NCI-H2107 treated with DMSO at 0.1 percent for 48 hours (cell line): ENCODE data around the gene IKZF3.
A peak's percentile ranks its signal among the peaks of the same experiment; 100 is the strongest.
"Not testable (repeated sequence)": the region's sequence is repeated elsewhere in the genome, so short reads cannot be mapped to it uniquely, and the experiment has no call there.

ENCODE experiments used
- DNase-seq: peaks from one replicate; lab custom pipeline; 2025; ENCODE audit not compliant: unreplicated experiment; lab: John Stamatoyannopoulos, UW

The IKZF3 gene

GRCh38 chr17:39863918-39864746 is at the start of gene IKZF3:
Gene IKZF3 (minus strand): TSS chr17:39864312. CDS start chr17:39864126, 186 bp downstream.
- peak; percentile 42 for DNase-seq

- no peak for DNase-seq
These were observed 44.8 kb upstream of the IKZF3 start for GRCh38 chr17:39908789-39909352.

GRCh38 chr17:39904990-39905288 is 40.8 kb upstream of the IKZF3 start:
- DNase-seq, result no peak

- no peak for DNase-seq
These were observed 39.2 kb upstream of the IKZF3 start for GRCh38 chr17:39903158-39903884.

- not testable (repeated sequence) for DNase-seq
These were observed 37.9 kb upstream of the IKZF3 start for GRCh38 chr17:39902027-39902426.

- no peak for DNase-seq
These were observed 35.1 kb upstream of the IKZF3 start for GRCh38 chr17:39899215-39899614.

- DNase-seq, result no peak
These were observed 34.0 kb upstream of the IKZF3 start for GRCh38 chr17:39898088-39898487.

- no peak for DNase-seq
These were observed 30.7 kb upstream of the IKZF3 start for GRCh38 chr17:39894681-39895376.

- no peak for DNase-seq
These were observed 25.1 kb upstream of the IKZF3 start for GRCh38 chr17:39889200-39889599.

- no peak for DNase-seq
These were observed 23.0 kb upstream of the IKZF3 start for GRCh38 chr17:39887078-39887477.

GRCh38 chr17:39886102-39886501 is 22.0 kb upstream of the IKZF3 start:
- DNase-seq, result not testable (repeated sequence)

GRCh38 chr17:39872751-39873150 is 8.6 kb upstream of the IKZF3 start:
- peak; percentile 31 for DNase-seq

GRCh38 chr17:39871801-39872200 is 7.7 kb upstream of the IKZF3 start:
- no peak for DNase-seq

GRCh38 chr17:39870776-39871175 is 6.7 kb upstream of the IKZF3 start:
- DNase-seq, result no peak

- DNase-seq, result no peak
These were observed 4.4 kb upstream of the IKZF3 start for GRCh38 chr17:39868554-39868942.

GRCh38 chr17:39867880-39868553 is 3.9 kb upstream of the IKZF3 start, which contains the start of gene ZPBP2:
Gene ZPBP2 (plus strand): TSS chr17:39868202. CDS start chr17:39868355, 153 bp downstream.
- DNase-seq, result no peak

- no peak for DNase-seq
These were observed 3.2 kb upstream of the IKZF3 start for GRCh38 chr17:39867084-39867879.

GRCh38 chr17:39866013-39866730 is 2.1 kb upstream of the IKZF3 start:
- no peak for DNase-seq

- DNase-seq, result no peak
These were observed 731 bp downstream of the IKZF3 start for GRCh38 chr17:39863244-39863917.
